Peyer's patch (tissue), 4 donors: Measurements from ENCODE around the gene ATG16L2. TPM values are rescaled to one million over a fixed set of nuclear protein-coding genes. Genes with fewer than 3 reads are reported as not detected.
"Not testable (repeated sequence)": the region's sequence is repeated elsewhere in the genome, so short reads cannot be mapped to it uniquely, and the experiment has no call there.

Source experiments
- DNase-seq, 3 donors: peaks; one replicate each; pipeline ENCODE4 v3.0.0-alpha.2; 2017 to 2019
- H3K27ac ChIP-seq, 4 donors: fragments of 200-600 bp; sonication (generic); one replicate each; pipeline ENCODE4 v1.5.1; 2016 to 2019
- H3K27me3 ChIP-seq, 2 donors: fragments of 200-600 bp; sonication (generic); one replicate each; pipeline ENCODE4 v1.5.1; 2019
- H3K36me3 ChIP-seq, 3 donors: fragments of 200-600 bp; sonication (generic); one replicate each; pipeline ENCODE4 v1.5.1; 2016 to 2019
- H3K4me1 ChIP-seq, 4 donors: fragments of 200-600 bp; sonication (generic); one replicate each; pipeline ENCODE4 v1.5.1; 2016 to 2019
- H3K4me3 ChIP-seq, 4 donors: fragments of 200-600 bp; sonication (generic); 1 replicate in 3 of 4; 2 replicates in 1 of 4; pipeline ENCODE4 v1.5.1; 2016 to 2019; ENCODE audit warnings: mild to moderate bottlenecking in 1 of 4
- H3K9me3 ChIP-seq, 4 donors: fragments of 200-600 bp; sonication (generic); one replicate each; pipeline ENCODE4 v1.5.1; 2016 to 2019; ENCODE audit warnings: mild to moderate bottlenecking in 1 of 4
- CTCF ChIP-seq, 6 experiments: fragments of 450-650 bp in 4 of 6; fragments of 200-600 bp in 2 of 6; sonication (generic) in 1 of 6; IDR thresholded peaks; one replicate each; pipeline ENCODE4 v1.5.1; 2017 to 2019; ENCODE audit warnings: antibody characterized with exemption in 6 of 6, mild to moderate bottlenecking in 3 of 6, moderate library complexity in 1 of 6
- POLR2A ChIP-seq, 2 donors: fragments of 450-650 bp; IDR thresholded peaks; one replicate each; pipeline ENCODE4 v1.5.1; 2017; ENCODE audit warnings: antibody characterized with exemption in 2 of 2, mild to moderate bottlenecking in 2 of 2, moderate library complexity in 2 of 2
- total RNA-seq, 4 donors: library from RNA; depleted of rRNA; stranded (reverse); fragments of >200 nt; gene quantifications; one replicate each; pipeline ENCODE4 v1.1.0, GENCODE V29; 2016

The ATG16L2 gene
- total RNA-seq, 4 donors from 2014 or later, result 39.9 to 226 (median 65.0) TPM

GRCh38 chr11:72807021-72807693 is 7.1 kb upstream of the ATG16L2 start:
- Histone ChIP-seq H3K27ac (peak overlapping the region in 2 of 4 donors; percentile 38 to 57), H3K4me1 (peaks cover 0 to under 1% (median 0%) of the 10 kb centered on the region in 4 donors), H3K4me3 (no peak overlapping the region), H3K27me3 (no peaks in the 10 kb centered on the region), H3K36me3 (peaks cover 0 to 6% (median 0%) of the 10 kb centered on the region in 3 donors), H3K9me3 (no peaks in the 10 kb centered on the region)
- TF ChIP-seq CTCF (IDR thresholded peaks at IDR 0.05), result no peak
- TF ChIP-seq POLR2A (IDR thresholded peaks at IDR 0.05), result no peak
- no peak for DNase-seq

- Histone ChIP-seq H3K4me3 (no peak overlapping the region), H3K4me1 (peaks cover 0 to 7% (median 0%) of the 10 kb centered on the region in 4 donors), H3K27ac (peak overlapping the region in 2 of 4 donors; percentile 38 to 57), H3K27me3 (no peaks in the 10 kb centered on the region), H3K36me3 (peaks cover 0 to 6% (median 0%) of the 10 kb centered on the region in 3 donors), H3K9me3 (no peaks in the 10 kb centered on the region)
- no peak for DNase-seq
- no peak for TF ChIP-seq CTCF (IDR thresholded peaks at IDR 0.05)
- TF ChIP-seq POLR2A (IDR thresholded peaks at IDR 0.05), result no peak
These were observed 6.4 kb upstream of the ATG16L2 start for GRCh38 chr11:72807792-72808191.

DNA sequence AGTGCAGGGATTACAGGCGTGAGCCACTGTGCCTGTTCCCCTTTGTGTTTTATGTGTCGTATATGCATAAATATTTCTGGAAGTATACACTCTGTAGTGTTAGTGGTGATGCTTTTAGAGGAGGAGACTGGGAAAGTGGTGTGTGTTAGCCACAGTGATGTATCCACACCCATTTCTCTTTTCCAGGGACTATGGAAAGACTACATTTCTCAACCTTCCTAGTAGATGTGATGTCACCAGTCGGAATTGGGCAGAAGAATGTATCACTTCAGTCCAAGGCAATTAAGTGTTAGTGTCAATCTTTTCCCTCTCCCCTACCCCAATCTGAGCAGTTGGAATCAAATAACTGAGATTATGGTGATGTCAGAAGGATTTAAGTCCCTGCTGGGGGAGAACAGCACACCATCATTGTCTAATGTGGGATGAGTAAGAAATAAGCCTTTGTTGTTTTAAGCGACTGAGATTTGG is 5.8 kb upstream of the ATG16L2 start:
- Histone ChIP-seq H3K27ac (peak overlapping the region in 1 of 4 donors; percentile 31), H3K27me3 (no peaks in the 10 kb centered on the region), H3K9me3 (no peaks in the 10 kb centered on the region), H3K36me3 (peaks cover 0 to 6% (median 0%) of the 10 kb centered on the region in 3 donors), H3K4me3 (no peak overlapping the region), H3K4me1 (peaks cover 0 to 13% (median 0%) of the 10 kb centered on the region in 4 donors)
- no peak for DNase-seq
- TF ChIP-seq POLR2A (IDR thresholded peaks at IDR 0.05) (no peak), CTCF (IDR thresholded peaks at IDR 0.05) (no peak)

DNA sequence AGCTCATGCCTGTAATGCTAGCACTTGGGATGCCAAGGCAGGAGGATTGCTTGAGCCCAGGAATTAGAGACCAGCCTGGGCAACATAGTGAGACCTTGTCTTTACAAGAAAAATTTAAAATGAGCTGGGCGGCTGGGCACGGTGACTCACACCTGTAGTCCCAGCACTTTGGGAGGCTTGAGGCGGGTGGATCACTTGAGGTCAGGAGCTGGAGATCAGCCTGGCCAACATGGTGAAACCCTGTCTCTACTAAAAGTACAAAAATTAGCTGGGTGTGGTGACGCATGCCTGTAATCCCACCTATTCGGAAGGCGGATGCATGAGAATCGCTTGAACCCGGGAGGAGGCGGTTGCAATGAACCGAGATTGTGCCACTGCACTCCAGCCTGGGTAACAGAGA is 2.5 kb upstream of the ATG16L2 start:
- not testable (repeated sequence) for H3K36me3 ChIP-seq, H3K4me3 ChIP-seq, H3K27ac ChIP-seq, DNase-seq, H3K27me3 ChIP-seq, H3K9me3 ChIP-seq
- H3K4me1 ChIP-seq, result peaks cover 0 to 35% (median 7%) of the 10 kb centered on the region in 4 donors

DNA sequence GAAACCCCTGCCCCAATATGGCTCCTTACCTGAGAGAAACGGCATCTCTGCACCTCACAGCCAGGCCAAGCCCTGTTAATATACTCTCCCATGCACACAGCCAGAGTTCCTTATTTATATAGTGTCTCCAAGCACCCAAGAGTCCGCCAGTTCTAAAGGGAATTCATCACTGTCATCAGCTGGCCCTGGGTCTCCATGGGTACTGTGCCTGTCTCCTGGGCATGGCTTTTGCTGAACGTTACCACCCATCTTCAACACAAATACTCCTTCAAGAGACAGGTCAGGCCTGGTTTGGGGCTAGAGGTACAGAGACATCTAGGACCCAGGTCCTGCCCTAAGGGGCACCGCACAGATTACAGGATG is 1.6 kb upstream of the ATG16L2 start:
- no peak for TF ChIP-seq POLR2A (IDR thresholded peaks at IDR 0.05)
- no peak for TF ChIP-seq CTCF (IDR thresholded peaks at IDR 0.05)
- DNase-seq, result no peak
- Histone ChIP-seq H3K27ac (peak overlapping the region in 3 of 4 donors; percentile 94 to 97 (median 94)), H3K4me3 (peak overlapping the region in 3 of 4 donors; percentile 76 to 90 (median 78)), H3K9me3 (no peaks in the 10 kb centered on the region), H3K27me3 (no peaks in the 10 kb centered on the region), H3K4me1 (peaks cover 0 to 37% (median 7%) of the 10 kb centered on the region in 4 donors), H3K36me3 (peaks cover 0 to 6% (median 0%) of the 10 kb centered on the region in 3 donors)

DNA sequence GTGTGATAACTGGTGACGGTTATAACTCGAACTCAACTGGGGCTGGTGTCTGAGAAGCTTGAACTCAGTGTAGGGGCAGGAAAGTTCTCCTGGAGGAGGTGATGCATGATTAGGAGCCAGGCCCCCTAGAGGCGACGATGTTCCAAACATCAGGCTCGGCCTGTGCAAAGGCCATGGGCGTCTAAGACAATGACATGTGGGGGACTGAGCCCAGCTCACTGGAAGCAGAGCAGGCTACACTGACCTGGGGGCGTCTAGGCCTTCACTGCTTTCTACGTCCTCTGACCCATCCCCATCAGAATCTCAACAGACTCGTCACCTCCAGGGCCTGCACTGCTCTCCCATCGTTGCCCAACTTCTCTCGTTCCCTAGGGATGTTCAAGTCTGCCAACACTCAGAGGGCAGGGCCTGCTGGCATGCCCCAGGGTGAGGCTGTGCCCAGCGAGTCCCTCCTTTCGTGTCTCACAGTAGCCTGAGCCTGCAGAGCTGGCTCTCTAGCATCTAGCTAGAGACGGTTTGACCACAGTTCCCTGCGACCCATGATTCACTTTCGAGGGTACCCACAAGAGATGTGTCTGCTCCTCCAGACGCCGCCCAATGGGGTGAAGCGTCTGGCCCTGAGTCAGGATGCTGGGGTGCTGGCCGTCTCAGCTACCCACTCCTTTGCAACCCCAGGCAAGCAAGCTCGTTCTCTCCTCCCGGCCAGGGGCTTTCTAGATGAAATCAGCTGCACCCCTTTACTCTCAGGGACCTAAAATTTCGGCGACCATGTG is 1.1 kb upstream of the ATG16L2 start:
- H3K4me1 ChIP-seq, result peaks cover 0 to 37% (median 8%) of the 10 kb centered on the region in 4 donors
- peak; percentile 63 to 84 (median 73) for DNase-seq
- TF ChIP-seq POLR2A (IDR thresholded peaks at IDR 0.05), result no peak
- peak; percentile 38 to 64 (median 54) for TF ChIP-seq CTCF (IDR thresholded peaks at IDR 0.05)
- H3K27me3 ChIP-seq, result no peaks in the 10 kb centered on the region
- H3K36me3 ChIP-seq, result peaks cover 0 to 9% (median 0%) of the 10 kb centered on the region in 3 donors
- H3K4me3 ChIP-seq, result peak overlapping the region; percentile 76 to 90 (median 80)
- H3K27ac ChIP-seq, result peak overlapping the region; percentile 94 to 97 (median 94)
- no peaks in the 10 kb centered on the region for H3K9me3 ChIP-seq
